Astrocyte (in vitro differentiated cells and primary cell): ENCODE measurements around the gene ALOXE3.

Experiments used
- EZH2 ChIP-seq: IDR thresholded peaks from 2 replicates; pipeline ENCODE4 v1.6.1; 2012; ENCODE audit warnings: mild to moderate bottlenecking, low read length, inconsistent platforms; ENCODE audit not compliant: insufficient read depth
- TF ChIP-seq, protein P1 (sequence below): IDR thresholded peaks from 2 replicates; pipeline ENCODE4 v1.5.1; 2011; ENCODE audit warnings: low read depth, mild to moderate bottlenecking, inconsistent platforms, low read length, moderate library complexity; ENCODE audit not compliant: insufficient read depth

DNA sequence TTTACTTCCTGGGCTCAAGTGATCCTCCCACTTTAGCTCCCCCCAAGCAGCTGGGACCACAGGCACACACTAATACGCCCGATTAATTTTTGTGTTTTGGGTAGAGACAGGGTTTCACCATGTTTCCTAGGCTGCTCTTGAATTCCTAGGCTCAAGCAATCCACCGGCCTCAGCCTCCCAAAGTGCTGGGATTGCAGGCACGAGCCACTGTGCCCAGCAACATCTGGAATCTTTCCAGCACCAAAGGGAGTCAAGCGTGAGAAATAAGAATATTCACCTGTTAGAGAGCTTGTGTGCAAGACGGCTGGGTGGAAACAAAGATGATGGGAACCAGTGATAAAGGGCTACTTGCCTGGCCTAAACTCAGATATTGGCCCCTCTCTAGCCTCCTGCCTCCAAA lies 16.6 kb downstream of the ALOXE3 start:
- TF ChIP-seq, protein P1, sequence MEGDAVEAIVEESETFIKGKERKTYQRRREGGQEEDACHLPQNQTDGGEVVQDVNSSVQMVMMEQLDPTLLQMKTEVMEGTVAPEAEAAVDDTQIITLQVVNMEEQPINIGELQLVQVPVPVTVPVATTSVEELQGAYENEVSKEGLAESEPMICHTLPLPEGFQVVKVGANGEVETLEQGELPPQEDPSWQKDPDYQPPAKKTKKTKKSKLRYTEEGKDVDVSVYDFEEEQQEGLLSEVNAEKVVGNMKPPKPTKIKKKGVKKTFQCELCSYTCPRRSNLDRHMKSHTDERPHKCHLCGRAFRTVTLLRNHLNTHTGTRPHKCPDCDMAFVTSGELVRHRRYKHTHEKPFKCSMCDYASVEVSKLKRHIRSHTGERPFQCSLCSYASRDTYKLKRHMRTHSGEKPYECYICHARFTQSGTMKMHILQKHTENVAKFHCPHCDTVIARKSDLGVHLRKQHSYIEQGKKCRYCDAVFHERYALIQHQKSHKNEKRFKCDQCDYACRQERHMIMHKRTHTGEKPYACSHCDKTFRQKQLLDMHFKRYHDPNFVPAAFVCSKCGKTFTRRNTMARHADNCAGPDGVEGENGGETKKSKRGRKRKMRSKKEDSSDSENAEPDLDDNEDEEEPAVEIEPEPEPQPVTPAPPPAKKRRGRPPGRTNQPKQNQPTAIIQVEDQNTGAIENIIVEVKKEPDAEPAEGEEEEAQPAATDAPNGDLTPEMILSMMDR, result no peak
- no peak for TF ChIP-seq EZH2
